DND-41 (cell line): ENCODE data around the gene ARHGEF12.

Source experiments
- ATAC-seq: fragments of 200-7000 bp; cut with Tn5 transposase; 3 replicates; pipeline ENCODE4 v1.9.1; 2021; ENCODE audit warnings: low read depth; ENCODE audit not compliant: insufficient read depth
- DNase-seq: peaks from one replicate; pipeline ENCODE4 v3.0.0-alpha.2; 2020
- H2AFZ ChIP-seq: 2 replicates; pipeline ENCODE4 v1.6.0; 2012; ENCODE audit warnings: low read depth, low read length
- H3K27ac ChIP-seq: 2 replicates; pipeline ENCODE4 v1.5.1; 2012; ENCODE audit warnings: low read length, inconsistent platforms
- H3K27me3 ChIP-seq: fragments of 200-600 bp; sonication (generic); 2 replicates; pipeline ENCODE4 v1.6.0; 2012; ENCODE audit warnings: low read length, mild to moderate bottlenecking, inconsistent platforms; ENCODE audit not compliant: insufficient read depth, poor library complexity
- H3K36me3 ChIP-seq: 2 replicates; pipeline ENCODE4 v1.5.1; 2012; ENCODE audit warnings: low read length, inconsistent platforms; ENCODE audit not compliant: insufficient read depth
- H3K4me1 ChIP-seq: 2 replicates; pipeline ENCODE4 v1.5.1; 2012; ENCODE audit warnings: mild to moderate bottlenecking, low read length; ENCODE audit not compliant: insufficient read depth
- H3K4me2 ChIP-seq: 2 replicates; pipeline ENCODE4 v1.6.0; 2012; ENCODE audit warnings: mild to moderate bottlenecking, moderate library complexity, low read length, inconsistent platforms; ENCODE audit not compliant: insufficient read depth
- H3K4me3 ChIP-seq, 2 experiments: fragments of 200-600 bp in 1 of 2; shearing (Covaris generic) in 1 of 2; 2 replicates each; pipeline ENCODE4 v1.5.1; 2012 to 2016; ENCODE audit warnings: inconsistent platforms in 2 of 2, low read length in 2 of 2, mild to moderate bottlenecking in 2 of 2, low read depth in 1 of 2, moderate library complexity in 1 of 2
- H3K79me2 ChIP-seq: 2 replicates; pipeline ENCODE4 v1.6.0; 2012; ENCODE audit warnings: low read length, inconsistent platforms; ENCODE audit not compliant: insufficient read depth
- H3K9ac ChIP-seq: 2 replicates; pipeline ENCODE4 v1.6.0; 2012; ENCODE audit warnings: low read depth, mild to moderate bottlenecking, inconsistent platforms, low read length, moderate library complexity
- H3K9me3 ChIP-seq: 2 replicates; pipeline ENCODE4 v1.5.1; 2012; ENCODE audit warnings: low read length, moderate library complexity, mild to moderate bottlenecking, inconsistent platforms; ENCODE audit not compliant: insufficient read depth, severe bottlenecking
- H4K20me1 ChIP-seq: 2 replicates; pipeline ENCODE4 v1.6.0; 2012; ENCODE audit warnings: low read length; ENCODE audit not compliant: insufficient read depth
- EZH2 ChIP-seq: IDR thresholded peaks from 3 replicates; pipeline ENCODE4 v1.6.1; 2012; ENCODE audit warnings: borderline replicate concordance, low read depth, mild to moderate bottlenecking, moderate library complexity, low read length, inconsistent platforms; ENCODE audit not compliant: severe bottlenecking
- TF ChIP-seq, protein P1 (sequence below): IDR thresholded peaks from 2 replicates; pipeline ENCODE4 v1.5.1; 2012; ENCODE audit warnings: borderline replicate concordance, low read length, moderate library complexity, mild to moderate bottlenecking; ENCODE audit not compliant: poor library complexity, severe bottlenecking; ENCODE audit errors: extremely low read depth

The ARHGEF12 gene

DNA sequence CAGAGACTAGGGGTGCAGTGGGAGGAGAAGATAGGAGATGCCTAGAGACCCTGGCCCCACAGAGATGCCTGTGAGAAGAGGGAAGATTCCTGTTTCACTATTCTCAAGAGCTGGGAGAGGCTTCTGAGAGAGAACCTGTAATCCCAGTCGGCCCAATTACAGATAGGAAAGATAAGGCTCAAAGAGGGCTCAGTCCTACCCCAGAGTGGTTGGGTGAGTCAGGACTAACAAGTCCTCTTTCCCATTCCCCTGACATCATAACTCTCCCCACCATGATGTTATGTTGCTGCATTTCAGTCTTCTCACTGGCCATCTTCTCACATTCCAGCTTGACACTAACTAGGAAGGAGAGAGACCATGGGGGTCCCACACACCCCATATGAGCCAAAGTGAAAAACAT lies 17.9 kb downstream of the ARHGEF12 start:
- no peak overlapping the region for H3K4me3 ChIP-seq
- TF ChIP-seq, protein P1, sequence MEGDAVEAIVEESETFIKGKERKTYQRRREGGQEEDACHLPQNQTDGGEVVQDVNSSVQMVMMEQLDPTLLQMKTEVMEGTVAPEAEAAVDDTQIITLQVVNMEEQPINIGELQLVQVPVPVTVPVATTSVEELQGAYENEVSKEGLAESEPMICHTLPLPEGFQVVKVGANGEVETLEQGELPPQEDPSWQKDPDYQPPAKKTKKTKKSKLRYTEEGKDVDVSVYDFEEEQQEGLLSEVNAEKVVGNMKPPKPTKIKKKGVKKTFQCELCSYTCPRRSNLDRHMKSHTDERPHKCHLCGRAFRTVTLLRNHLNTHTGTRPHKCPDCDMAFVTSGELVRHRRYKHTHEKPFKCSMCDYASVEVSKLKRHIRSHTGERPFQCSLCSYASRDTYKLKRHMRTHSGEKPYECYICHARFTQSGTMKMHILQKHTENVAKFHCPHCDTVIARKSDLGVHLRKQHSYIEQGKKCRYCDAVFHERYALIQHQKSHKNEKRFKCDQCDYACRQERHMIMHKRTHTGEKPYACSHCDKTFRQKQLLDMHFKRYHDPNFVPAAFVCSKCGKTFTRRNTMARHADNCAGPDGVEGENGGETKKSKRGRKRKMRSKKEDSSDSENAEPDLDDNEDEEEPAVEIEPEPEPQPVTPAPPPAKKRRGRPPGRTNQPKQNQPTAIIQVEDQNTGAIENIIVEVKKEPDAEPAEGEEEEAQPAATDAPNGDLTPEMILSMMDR = no peak
- TF ChIP-seq EZH2 = no peak
- no peaks in the 10 kb centered on the region for H3K4me1 ChIP-seq
- no peak overlapping the region for H3K9ac ChIP-seq
- peaks cover 29% of the 10 kb centered on the region for H4K20me1 ChIP-seq
- no peaks in the 10 kb centered on the region for H3K79me2 ChIP-seq
- DNase-seq (no peak), ATAC-seq (no peak)
- H3K36me3 ChIP-seq = no peaks in the 10 kb centered on the region
- no peaks in the 10 kb centered on the region for H3K9me3 ChIP-seq
- H2AFZ ChIP-seq = no peak overlapping the region
- H3K27me3 ChIP-seq = peaks cover 56% of the 10 kb centered on the region
- no peak overlapping the region for H3K4me2 ChIP-seq
- no peak overlapping the region for H3K27ac ChIP-seq

DNA sequence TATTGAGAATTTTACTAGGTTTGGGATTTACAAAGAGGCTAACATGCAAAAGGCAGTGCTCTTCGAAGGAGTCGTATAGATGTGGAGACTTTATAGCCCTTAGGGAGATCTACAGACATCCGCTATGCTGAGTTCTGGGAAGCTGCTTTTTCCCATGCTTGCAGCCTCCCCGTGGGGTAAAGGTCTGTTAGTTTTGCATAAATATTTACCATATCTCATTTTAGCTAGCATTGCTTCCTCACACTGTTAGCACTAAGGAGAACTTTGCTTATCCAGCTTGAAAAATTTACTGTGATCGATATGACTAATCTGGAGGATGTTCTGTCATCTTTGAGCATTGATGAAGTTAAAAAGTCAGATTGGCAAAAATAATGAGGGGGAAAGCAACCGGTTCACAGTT lies 18.6 kb downstream of the ARHGEF12 start:
- no peak overlapping the region for H3K9ac ChIP-seq
- H3K9me3 ChIP-seq = no peaks in the 10 kb centered on the region
- no peaks in the 10 kb centered on the region for H3K36me3 ChIP-seq
- no peak overlapping the region for H3K4me3 ChIP-seq
- H4K20me1 ChIP-seq = peaks cover 29% of the 10 kb centered on the region
- H3K4me2 ChIP-seq = no peak overlapping the region
- H3K27ac ChIP-seq = no peak overlapping the region
- no peak for ATAC-seq
- no peaks in the 10 kb centered on the region for H3K79me2 ChIP-seq
- DNase-seq = no peak
- H3K4me1 ChIP-seq = no peaks in the 10 kb centered on the region
- no peak overlapping the region for H2AFZ ChIP-seq
- no peak for TF ChIP-seq EZH2
- TF ChIP-seq, protein P1 = no peak
- H3K27me3 ChIP-seq = peaks cover 57% of the 10 kb centered on the region

DNA sequence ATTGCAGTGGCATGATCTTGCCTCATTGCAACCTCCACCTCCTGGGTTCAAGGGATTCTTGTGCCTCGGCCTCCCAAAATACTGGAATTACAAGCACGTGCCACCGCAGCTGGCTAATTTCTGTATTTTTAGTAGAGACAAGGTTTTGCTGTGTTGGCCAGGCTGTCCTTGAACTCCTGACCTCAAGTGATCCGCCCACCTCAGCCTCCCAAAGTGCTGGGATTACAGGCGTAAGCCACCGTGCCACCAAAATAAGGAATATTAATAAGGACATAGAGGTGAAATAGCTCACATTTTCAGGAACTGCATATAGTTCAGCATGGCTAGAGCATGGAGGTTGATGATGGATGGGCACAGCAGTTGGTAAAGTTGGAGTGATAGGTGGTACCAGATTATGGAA lies 21.4 kb downstream of the ARHGEF12 start:
- peaks cover 27% of the 10 kb centered on the region for H4K20me1 ChIP-seq

More for the DNA sequence above, 21.4 kb downstream of the ARHGEF12 start:
- ATAC-seq (no peak), DNase-seq (no peak)
- H3K9ac ChIP-seq = no peak overlapping the region
- no peak overlapping the region for H3K27ac ChIP-seq
- H3K4me1 ChIP-seq = no peaks in the 10 kb centered on the region
- no peak for TF ChIP-seq EZH2
- TF ChIP-seq, protein P1 = no peak
- peaks cover 55% of the 10 kb centered on the region for H3K27me3 ChIP-seq
- H3K79me2 ChIP-seq = no peaks in the 10 kb centered on the region
- no peaks in the 10 kb centered on the region for H3K9me3 ChIP-seq
- H2AFZ ChIP-seq = no peak overlapping the region
- no peak overlapping the region for H3K4me2 ChIP-seq
- H3K4me3 ChIP-seq = no peak overlapping the region
- no peaks in the 10 kb centered on the region for H3K36me3 ChIP-seq
